ENCODE measurements around the gene CENPT. TPM values are rescaled to one million over a fixed set of nuclear protein-coding genes. Genes with fewer than 3 reads are reported as not detected.

Gene CENPT
- total RNA-seq, 1 experiment from 2014 or later = 33.8 TPM

DNA sequence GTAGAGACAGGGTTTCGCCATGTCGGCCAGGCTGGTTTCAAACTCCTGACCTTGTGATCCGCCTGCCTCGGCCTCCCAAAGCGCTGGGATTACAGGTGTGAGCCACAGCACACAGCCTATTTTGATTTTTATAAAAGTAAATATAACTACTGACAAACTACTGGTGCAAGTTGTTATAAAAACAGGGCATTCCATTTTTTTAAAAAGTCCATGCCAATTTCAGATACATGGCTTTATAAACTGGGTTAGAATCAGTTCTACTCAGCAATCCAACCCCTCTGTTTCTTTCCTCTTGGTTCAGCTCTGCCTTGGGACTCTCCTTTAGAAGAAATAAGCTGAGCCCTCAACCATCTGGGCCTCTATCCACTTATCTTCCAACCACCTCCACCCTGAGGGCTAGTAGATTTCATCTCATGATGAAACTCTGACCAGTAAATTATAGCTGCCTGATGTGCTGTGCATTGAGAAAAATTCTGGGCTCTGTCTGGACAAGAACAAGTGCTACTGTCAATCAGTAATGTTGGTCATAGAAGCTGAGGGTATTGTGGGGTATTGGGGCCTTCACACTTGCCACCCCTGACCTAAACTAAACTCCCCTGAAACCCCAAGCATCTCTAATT, 51.3 kb downstream of the CENPT start:
- Histone ChIP-seq H3F3A (ENCODE audit: insufficient read depth, low read depth) (no peaks in the 10 kb centered on the region), H3K9me2 (ENCODE audit: insufficient read depth) (no peaks in the 10 kb centered on the region), H3K79me2 (ENCODE audit: low read depth) (peaks cover 16% of the 10 kb centered on the region), H3K27me3 (ENCODE audit: insufficient read depth, low read depth) (no peaks in the 10 kb centered on the region), H3K27ac (no peak overlapping the region), H3K4me3 (no peak overlapping the region), H3K4me1 (replicated peaks; ENCODE audit: insufficient read depth) (no peaks in the 10 kb centered on the region), H4K20me1 (ENCODE audit: insufficient read depth) (no peaks in the 10 kb centered on the region), H3K36me3 (ENCODE audit: low read depth) (no peaks in the 10 kb centered on the region), H3K9me3 (ENCODE audit: insufficient read depth, low read depth) (no peaks in the 10 kb centered on the region), H3K4me2 (no peak overlapping the region), H2AFZ (no peak overlapping the region)
- intact Hi-C loops (cut with micrococcal nuclease; ENCODE audit: unreplicated experiment) = no loop called here
- no peak for DNase-seq
- TF ChIP-seq, protein P1, sequence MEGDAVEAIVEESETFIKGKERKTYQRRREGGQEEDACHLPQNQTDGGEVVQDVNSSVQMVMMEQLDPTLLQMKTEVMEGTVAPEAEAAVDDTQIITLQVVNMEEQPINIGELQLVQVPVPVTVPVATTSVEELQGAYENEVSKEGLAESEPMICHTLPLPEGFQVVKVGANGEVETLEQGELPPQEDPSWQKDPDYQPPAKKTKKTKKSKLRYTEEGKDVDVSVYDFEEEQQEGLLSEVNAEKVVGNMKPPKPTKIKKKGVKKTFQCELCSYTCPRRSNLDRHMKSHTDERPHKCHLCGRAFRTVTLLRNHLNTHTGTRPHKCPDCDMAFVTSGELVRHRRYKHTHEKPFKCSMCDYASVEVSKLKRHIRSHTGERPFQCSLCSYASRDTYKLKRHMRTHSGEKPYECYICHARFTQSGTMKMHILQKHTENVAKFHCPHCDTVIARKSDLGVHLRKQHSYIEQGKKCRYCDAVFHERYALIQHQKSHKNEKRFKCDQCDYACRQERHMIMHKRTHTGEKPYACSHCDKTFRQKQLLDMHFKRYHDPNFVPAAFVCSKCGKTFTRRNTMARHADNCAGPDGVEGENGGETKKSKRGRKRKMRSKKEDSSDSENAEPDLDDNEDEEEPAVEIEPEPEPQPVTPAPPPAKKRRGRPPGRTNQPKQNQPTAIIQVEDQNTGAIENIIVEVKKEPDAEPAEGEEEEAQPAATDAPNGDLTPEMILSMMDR (conservative IDR thresholded peaks at IDR 0.05) = no peak
- TF ChIP-seq EZH2 (IDR thresholded peaks at IDR 0.05; ENCODE audit: low read depth) = no peak
- no TSS peak for BruUV-seq (replicated peaks)
- POLR2A ChIA-PET (ENCODE audit: unreplicated experiment) = interaction anchor here (0.5 to 0.6 kb wide), 2 partner anchors 8 to 231 kb away, joined by 3 read pairs; no protein-coding TSS in a partner anchor
- CTCF ChIA-PET = interaction anchor here (0.6 kb wide), 1 partner anchor 18 kb away, joined by 4 read pairs; no protein-coding TSS in a partner anchor

DNA sequence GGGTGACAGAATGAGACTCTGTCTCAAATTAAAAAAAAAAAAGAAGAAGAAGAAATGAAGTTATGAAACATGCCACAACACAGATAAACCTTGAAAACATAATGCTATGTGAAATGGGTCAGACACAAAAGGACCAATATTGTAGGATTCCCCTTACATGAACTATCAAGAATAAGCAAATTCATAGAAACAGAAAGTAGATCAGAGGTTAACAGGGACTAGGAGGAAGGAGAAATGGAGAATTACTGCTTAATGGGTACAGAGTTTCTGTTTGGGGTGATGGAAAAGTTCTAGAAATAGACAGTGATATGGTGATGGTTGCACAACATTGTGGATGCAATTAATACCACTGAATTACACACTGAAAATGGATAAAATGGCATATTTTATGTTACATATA, 57.4 kb downstream of the CENPT start:
- H3K36me3 ChIP-seq (ENCODE audit: low read depth) = no peaks in the 10 kb centered on the region
- no peak overlapping the region for H3K4me2 ChIP-seq
- no TSS peak for BruUV-seq (replicated peaks)
- no peak for DNase-seq
- H3K27ac ChIP-seq = no peak overlapping the region
- TF ChIP-seq, protein P1 (conservative IDR thresholded peaks at IDR 0.05) = no peak
- no peak for TF ChIP-seq EZH2 (IDR thresholded peaks at IDR 0.05; ENCODE audit: low read depth)
- H3K9me3 ChIP-seq (ENCODE audit: insufficient read depth, low read depth) = no peaks in the 10 kb centered on the region
- 0 out of 2 replicates have a peak, but pooled peaks cover 2% of the 10 kb centered on the region for H3K79me2 ChIP-seq (ENCODE audit: low read depth)
- no peaks in the 10 kb centered on the region for H3K9me2 ChIP-seq (ENCODE audit: insufficient read depth)
- POLR2A ChIA-PET (ENCODE audit: unreplicated experiment) = no interaction called here
- CTCF ChIA-PET = no interaction called here
- H3F3A ChIP-seq (ENCODE audit: insufficient read depth, low read depth) = no peaks in the 10 kb centered on the region
- no peaks in the 10 kb centered on the region for H3K27me3 ChIP-seq (ENCODE audit: insufficient read depth, low read depth)
- intact Hi-C loops (cut with micrococcal nuclease; ENCODE audit: unreplicated experiment) = no loop called here
- no peaks in the 10 kb centered on the region for H3K4me1 ChIP-seq (replicated peaks; ENCODE audit: insufficient read depth)
- no peaks in the 10 kb centered on the region for H4K20me1 ChIP-seq (ENCODE audit: insufficient read depth)
- H2AFZ ChIP-seq = no peak overlapping the region
- no peak overlapping the region for H3K4me3 ChIP-seq

DNA sequence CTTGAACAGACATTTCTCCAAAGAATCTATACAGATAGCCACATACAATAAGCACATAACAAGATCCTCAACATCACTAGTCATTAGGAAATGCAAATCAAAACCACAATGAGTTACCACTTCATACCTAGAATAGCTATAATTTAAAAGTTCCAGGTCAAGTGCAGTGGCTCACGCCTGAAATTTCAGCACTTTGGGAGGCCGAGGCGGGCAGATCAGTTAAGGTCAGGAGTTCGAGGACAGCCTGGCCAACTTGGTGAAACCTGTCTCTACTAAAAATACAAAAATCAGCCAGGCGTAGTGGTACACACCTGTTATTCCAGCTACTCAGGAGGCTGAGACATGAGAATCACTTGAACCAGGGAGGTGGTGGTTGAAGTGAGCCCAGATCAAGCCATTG, 61.0 kb downstream of the CENPT start:
- Histone ChIP-seq H3K4me2 (no peak overlapping the region), H3K36me3 (ENCODE audit: low read depth) (no peaks in the 10 kb centered on the region), H3K9me2 (ENCODE audit: insufficient read depth) (no peaks in the 10 kb centered on the region), H3K27me3 (ENCODE audit: insufficient read depth, low read depth) (no peaks in the 10 kb centered on the region), H3K4me3 (no peak overlapping the region), H3F3A (ENCODE audit: insufficient read depth, low read depth) (no peaks in the 10 kb centered on the region), H3K4me1 (replicated peaks; ENCODE audit: insufficient read depth) (no peaks in the 10 kb centered on the region), H2AFZ (no peak overlapping the region), H3K9me3 (ENCODE audit: insufficient read depth, low read depth) (no peaks in the 10 kb centered on the region), H4K20me1 (ENCODE audit: insufficient read depth) (no peaks in the 10 kb centered on the region), H3K27ac (no peak overlapping the region), H3K79me2 (ENCODE audit: low read depth) (peaks cover 6% of the 10 kb centered on the region; the same call in 1 of the 2 replicates)
- ChIA-PET CTCF (no interaction called here), POLR2A (ENCODE audit: unreplicated experiment) (no interaction called here)
- no TSS peak for BruUV-seq (replicated peaks)
- intact Hi-C loops (cut with micrococcal nuclease; ENCODE audit: unreplicated experiment) = no loop called here
- TF ChIP-seq, protein P1 (conservative IDR thresholded peaks at IDR 0.05) = no peak
- TF ChIP-seq EZH2 (IDR thresholded peaks at IDR 0.05; ENCODE audit: low read depth) = no peak
- no peak for DNase-seq

Data from PC-9 (cell line).